Heart right ventricle (tissue), 16 donors: ENCODE data around the gene PTPRN2. TPM values are rescaled to one million over a fixed set of nuclear protein-coding genes. Genes with fewer than 3 reads are reported as not detected.

Source experiments
- ATAC-seq, 8 donors: fragments of 200-7000 bp; cut with Tn5 transposase; one replicate each; pipeline ENCODE4 v1.9.1; 2020; ENCODE audit warnings: mild to moderate bottlenecking in 8 of 8, moderate library complexity in 8 of 8, moderate number of reproducible peaks in 1 of 8
- DNase-seq, 2 donors: peaks; one replicate each; pipeline ENCODE4 v3.0.0-alpha.2; 2020
- H3K27ac ChIP-seq, 10 donors: fragments of 200-600 bp; sonication (generic) in 2 of 10; one replicate each; pipeline versions ENCODE4 v1.5.0 to v1.8.0; 2020 to 2022; ENCODE audit warnings: mild to moderate bottlenecking in 3 of 10
- H3K27me3 ChIP-seq, 7 donors: fragments of 200-600 bp; one replicate each; pipeline ENCODE4 v1.8.0; 2021 to 2022; ENCODE audit warnings: mild to moderate bottlenecking in 2 of 7
- H3K36me3 ChIP-seq, 9 donors: fragments of 200-600 bp; sonication (generic) in 1 of 9; one replicate each; pipeline versions ENCODE4 v1.5.0 to v1.8.0; 2020 to 2022; ENCODE audit warnings: mild to moderate bottlenecking in 2 of 9
- H3K4me1 ChIP-seq, 9 donors: fragments of 200-600 bp; sonication (generic) in 1 of 9; one replicate each; pipeline versions ENCODE4 v1.5.0 to v1.8.0; 2020 to 2022; ENCODE audit warnings: mild to moderate bottlenecking in 4 of 9
- H3K4me3 ChIP-seq, 10 donors: fragments of 200-600 bp; sonication (generic) in 2 of 10; one replicate each; pipeline versions ENCODE4 v1.5.0 to v1.8.0; 2020 to 2022; ENCODE audit warnings: mild to moderate bottlenecking in 7 of 10, moderate library complexity in 2 of 10
- H3K9me3 ChIP-seq, 11 donors: fragments of 200-600 bp in 10 of 11; sonication (generic) in 2 of 11; one replicate each; pipeline versions ENCODE4 v1.5.0 to v1.8.0; 2013 to 2022; ENCODE audit warnings: mild to moderate bottlenecking in 2 of 11, control low read depth in 1 of 11, moderate library complexity in 1 of 11
- WGBS, 2 donors: extraction: QIAGEN DNeasy Blood & Tissue Kit; methylation state at CpG; one replicate each; pipeline ENCODE4 v1.1.7; 2013; ENCODE audit warnings: inconsistent platforms in 1 of 2; 5-methylcytosine and 5-hydroxymethylcytosine counted together
- intact Hi-C, 10 donors: fragments of 100-400 bp; cut with DNase I; formaldehyde crosslinking; loops; one replicate each; pipeline versions ENCODE4 v1.11.1 to v1.14.2; 2022
- polyA plus RNA-seq, 2 donors: library from polyadenylated mRNA; stranded (reverse); fragments of 200-250 nt; gene quantifications; one replicate each; pipeline ENCODE4 v1.2.3, GENCODE V29; 2013
- total RNA-seq, 10 donors: library from RNA; stranded (reverse); fragmentation: NEBNext Ultra II Directional in 3 of 10; extraction: Animal tissue kit (Norgen Biotek cat#: 25700) in 3 of 10; gene quantifications; one replicate each; pipeline versions ENCODE4 v1.2.1 to v1.2.4, GENCODE V29; 2021 to 2023
- TF ChIP-seq, protein P1 (sequence below), 9 donors: fragments of 200-600 bp; sonication (generic) in 2 of 9; IDR thresholded peaks; one replicate each; pipeline versions ENCODE4 v1.5.0 to v1.8.0; 2021 to 2022; ENCODE audit warnings: antibody characterized with exemption in 9 of 9, mild to moderate bottlenecking in 5 of 9, moderate library complexity in 1 of 9
- donor health status: Arrhythmogenic right ventricular cardiomyopathy.
- donor health status: ischemic (EF 13 %, LVEDD 7.1; RV severe dilation, severe dysfunction).
- donor health status: healthy with polysubstance abuse.
- donor health status: DM: no; HTN: yes; CAD: no.
- donor health status: DM: no; HTN: no; CAD: no.
- donor health status: ischemic (EF 25% LVEDD 6.9; RV normal size, moderate dysfunction).
- donor health status: ischemic (EF 25% LVEDD 5.7; RV mildly dilated, moderate dysfunction).
- donor health status: healthy.
- donor health status: DM: yes; HTN: yes; CAD: no.
- donor health status: Ischemic cardiomyopathy.
- donor health status: ischemic (EF 35%, LVEDD 5.7; RV mildly dilated, moderate dysfunction).
- donor health status: nonischemic (EF 11% LVEDD 7.7; RV severe dilation, severe dysfunction).
- donor health status: DM: yes; HTN: yes; CAD: no.
- donor health status: PGD.
- donor health status: ischemic (EF 29% LVEDD 5.4; RV normal size, mild dysfunction).
- donor health status: nonischemic (EF 23%, LVEDD 6.1; RV moderate dilation, normal function).

Gene PTPRN2
- total and polyA plus RNA-seq, 12 donors: 0.82 to 1.8 (median 1.3) TPM

DNA sequence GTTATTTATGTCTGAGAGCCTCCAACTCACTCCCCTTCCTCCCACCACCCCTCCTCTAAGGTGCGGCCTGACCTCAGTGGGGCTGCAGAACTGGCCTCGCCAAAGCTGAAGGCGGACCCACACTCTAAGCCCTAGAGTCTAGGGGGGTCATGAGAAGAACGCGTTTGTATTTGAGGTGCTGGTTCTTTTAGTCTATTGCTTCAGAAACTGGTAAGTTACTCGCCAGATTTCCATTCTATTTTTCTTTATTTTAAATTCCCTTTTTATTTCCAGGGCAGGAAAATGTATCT, 893.3 kb downstream of the PTPRN2 start:
- Histone ChIP-seq H3K4me1 (peaks cover 4 to 39% (median 23%) of the 10 kb centered on the region in 9 donors), H3K4me3 (no peak overlapping the region), H3K9me3 (no peaks in the 10 kb centered on the region), H3K27me3 (peaks cover 0 to 73% (median 59%) of the 10 kb centered on the region in 7 donors), H3K27ac (no peak overlapping the region), H3K36me3 (no peaks in the 10 kb centered on the region)
- DNase-seq (no peak), ATAC-seq (no peak)
- intact Hi-C loops: no loop called here
- WGBS, 2 donors: 30 to 32% methylated on average over 6 of the region's 6 CpGs
- TF ChIP-seq, protein P1, sequence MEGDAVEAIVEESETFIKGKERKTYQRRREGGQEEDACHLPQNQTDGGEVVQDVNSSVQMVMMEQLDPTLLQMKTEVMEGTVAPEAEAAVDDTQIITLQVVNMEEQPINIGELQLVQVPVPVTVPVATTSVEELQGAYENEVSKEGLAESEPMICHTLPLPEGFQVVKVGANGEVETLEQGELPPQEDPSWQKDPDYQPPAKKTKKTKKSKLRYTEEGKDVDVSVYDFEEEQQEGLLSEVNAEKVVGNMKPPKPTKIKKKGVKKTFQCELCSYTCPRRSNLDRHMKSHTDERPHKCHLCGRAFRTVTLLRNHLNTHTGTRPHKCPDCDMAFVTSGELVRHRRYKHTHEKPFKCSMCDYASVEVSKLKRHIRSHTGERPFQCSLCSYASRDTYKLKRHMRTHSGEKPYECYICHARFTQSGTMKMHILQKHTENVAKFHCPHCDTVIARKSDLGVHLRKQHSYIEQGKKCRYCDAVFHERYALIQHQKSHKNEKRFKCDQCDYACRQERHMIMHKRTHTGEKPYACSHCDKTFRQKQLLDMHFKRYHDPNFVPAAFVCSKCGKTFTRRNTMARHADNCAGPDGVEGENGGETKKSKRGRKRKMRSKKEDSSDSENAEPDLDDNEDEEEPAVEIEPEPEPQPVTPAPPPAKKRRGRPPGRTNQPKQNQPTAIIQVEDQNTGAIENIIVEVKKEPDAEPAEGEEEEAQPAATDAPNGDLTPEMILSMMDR (IDR thresholded peaks at IDR 0.05): no peak

DNA sequence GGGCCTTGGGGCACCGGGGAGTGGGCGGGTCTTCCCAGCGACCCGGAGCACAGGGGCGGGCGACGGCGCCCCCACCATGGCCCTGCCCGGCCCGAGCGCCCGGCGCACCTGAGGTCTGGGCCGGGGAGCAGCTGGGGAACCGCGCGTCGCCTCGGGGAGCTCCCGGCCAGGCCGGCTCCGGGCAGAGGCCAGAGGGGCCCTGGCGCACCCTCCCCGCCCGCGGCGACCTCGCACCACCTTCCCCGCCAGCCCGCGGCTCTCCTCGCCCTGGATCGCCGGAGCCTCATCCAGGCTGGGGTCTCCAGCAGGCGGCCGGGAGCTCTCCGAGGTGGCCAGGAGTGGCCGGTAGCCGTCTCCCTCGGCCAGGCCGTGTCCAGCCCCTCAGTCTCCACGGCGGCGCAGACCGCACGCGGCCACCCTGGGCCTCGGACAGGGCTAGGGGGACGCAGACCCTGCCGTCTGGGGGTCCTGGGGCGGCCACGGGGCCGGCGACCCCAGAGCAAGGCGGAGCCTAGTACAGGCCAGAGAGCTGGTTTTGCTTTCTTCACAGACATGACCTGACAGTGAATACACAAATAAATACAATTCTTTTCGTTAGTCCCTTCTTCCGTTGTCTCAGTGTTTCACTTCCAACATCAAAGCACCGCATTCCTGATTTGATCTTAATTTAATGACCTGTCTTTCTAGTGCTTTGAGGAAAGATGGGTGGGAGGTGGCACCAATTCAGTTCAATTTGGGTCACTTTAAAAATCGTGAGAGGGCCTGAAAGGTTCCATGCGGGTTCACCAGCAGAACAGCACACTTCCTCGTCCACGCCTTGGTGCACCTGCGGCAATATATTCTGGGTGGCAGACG, 893.9 kb downstream of the PTPRN2 start:
- Histone ChIP-seq H3K9me3 (no peaks in the 10 kb centered on the region), H3K36me3 (no peaks in the 10 kb centered on the region), H3K27ac (no peak overlapping the region), H3K4me1 (peaks cover 4 to 44% (median 28%) of the 10 kb centered on the region in 9 donors), H3K4me3 (peak overlapping the region in 6 of 10 donors; percentile 3 to 55 (median 39)), H3K27me3 (peaks cover under 1 to 74% (median 63%) of the 10 kb centered on the region in 7 donors)
- DNase-seq: no peak
- intact Hi-C loops: no loop called here
- TF ChIP-seq, protein P1 (IDR thresholded peaks at IDR 0.05): no peak
- peak in 1 of 8 donors; percentile 43 for ATAC-seq
- 4% methylated on average over 53 to 64 of the region's 64 CpGs for WGBS, 2 donors

DNA sequence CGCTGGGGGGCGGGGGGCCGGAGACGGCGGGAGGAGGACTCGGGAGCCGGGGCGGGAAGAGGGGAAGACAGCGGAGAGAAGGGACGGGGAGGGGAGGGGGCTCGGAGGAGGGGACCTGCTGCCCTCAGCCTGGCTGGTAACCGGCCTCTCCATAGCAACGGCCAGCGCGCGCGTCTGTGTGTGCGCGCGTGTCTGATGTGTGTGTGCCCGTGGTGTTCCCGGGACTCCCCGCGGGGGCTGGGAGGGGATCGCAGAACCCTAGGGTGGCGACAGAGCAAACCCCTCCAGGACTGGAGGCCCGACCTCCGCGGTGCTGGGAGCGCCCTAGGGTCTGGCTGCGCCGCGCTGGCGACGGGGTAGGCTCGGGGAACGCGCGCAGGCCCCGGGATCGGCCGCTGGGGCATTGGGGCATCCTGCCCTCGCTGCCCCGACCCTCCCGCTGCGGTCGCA, 894.5 kb downstream of the PTPRN2 start:
- Histone ChIP-seq H3K36me3 (no peaks in the 10 kb centered on the region), H3K27me3 (peaks cover 5 to 74% (median 67%) of the 10 kb centered on the region in 7 donors), H3K9me3 (no peaks in the 10 kb centered on the region), H3K27ac (no peak overlapping the region), H3K4me3 (peak overlapping the region in 6 of 10 donors; percentile 10 to 55 (median 50)), H3K4me1 (peaks cover 4 to 51% (median 33%) of the 10 kb centered on the region in 9 donors)
- 1 to 3% methylated on average over 42 to 47 of the region's 47 CpGs for WGBS, 2 donors
- no peak for DNase-seq
- ATAC-seq: peak in 1 of 8 donors; percentile 14
- TF ChIP-seq, protein P1 (IDR thresholded peaks at IDR 0.05): no peak
- intact Hi-C loops: no loop called here

DNA sequence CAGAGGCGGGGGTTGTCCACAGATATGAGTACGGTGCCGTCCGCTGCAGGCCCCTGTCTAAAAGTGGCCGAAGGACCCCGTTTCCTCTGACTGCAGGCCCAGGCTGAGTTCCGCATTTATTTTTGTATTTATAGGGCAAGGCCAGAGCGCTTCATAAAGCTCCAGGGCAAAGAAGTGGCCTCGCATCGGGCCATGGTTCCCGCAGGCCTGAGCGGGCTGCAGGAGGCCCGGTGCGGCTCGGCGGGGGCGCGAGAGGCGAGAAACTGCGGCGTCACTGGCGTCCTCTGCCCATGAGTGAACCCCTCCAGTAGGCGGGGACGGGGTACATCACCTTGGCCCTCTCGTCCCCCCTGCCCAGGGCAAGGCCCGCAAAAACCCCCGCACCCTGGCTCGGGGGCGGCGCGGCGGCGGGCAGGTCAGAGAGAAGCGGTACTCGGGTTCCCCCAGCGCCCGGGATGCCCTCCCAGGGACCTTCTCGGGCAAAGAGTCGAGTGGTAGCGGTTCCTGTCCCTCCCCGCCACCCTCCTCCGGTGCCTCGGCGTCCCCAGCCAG, 895.1 kb downstream of the PTPRN2 start:
- Histone ChIP-seq H3K27me3 (peaks cover 8 to 79% (median 70%) of the 10 kb centered on the region in 7 donors), H3K27ac (no peak overlapping the region), H3K9me3 (no peaks in the 10 kb centered on the region), H3K4me3 (peak overlapping the region in 6 of 10 donors; percentile 10 to 55 (median 50)), H3K36me3 (no peaks in the 10 kb centered on the region), H3K4me1 (peaks cover 4 to 51% (median 33%) of the 10 kb centered on the region in 9 donors)
- TF ChIP-seq, protein P1 (IDR thresholded peaks at IDR 0.05): no peak
- intact Hi-C loops: no loop called here
- no peak for DNase-seq
- no peak for ATAC-seq
- WGBS, 2 donors: 3 to 5% methylated on average over 44 of the region's 44 CpGs
